T-helper 2 cell (primary cell): ENCODE measurements around the gene OR1E2.
"Not testable (repeated sequence)": the region's sequence is repeated elsewhere in the genome, so short reads cannot be mapped to it uniquely, and the experiment has no call there.

ENCODE experiments used
- DNase-seq, 5 experiments: peaks; one replicate each; pipeline versions ENCODE4 v3.0.0 to v3.0.0-alpha.2; 2012 to 2022

Gene OR1E2

GRCh38 chr17:3397801-3398200 is 35.8 kb downstream of the OR1E2 start:
- not testable (repeated sequence) for DNase-seq

DNA sequence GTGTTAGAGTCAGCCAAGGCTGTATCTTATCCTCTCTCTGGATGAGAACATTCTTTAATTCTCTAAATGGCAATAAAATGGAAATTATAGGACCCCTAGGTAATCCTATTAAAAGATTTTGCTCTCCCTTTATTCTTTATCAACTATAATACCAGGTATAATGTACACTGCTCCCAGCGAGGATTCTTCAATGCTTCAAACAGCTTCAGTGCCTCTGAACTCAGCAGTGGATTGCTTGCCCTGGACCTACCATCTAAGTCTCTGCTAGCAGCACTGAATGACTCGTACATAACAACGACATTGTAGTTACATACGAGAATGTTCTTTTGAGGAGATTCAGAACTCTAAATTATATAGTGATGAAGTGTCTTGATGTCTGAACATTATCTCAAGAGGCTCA is 43.9 kb downstream of the OR1E2 start:
- no peak for DNase-seq

DNA sequence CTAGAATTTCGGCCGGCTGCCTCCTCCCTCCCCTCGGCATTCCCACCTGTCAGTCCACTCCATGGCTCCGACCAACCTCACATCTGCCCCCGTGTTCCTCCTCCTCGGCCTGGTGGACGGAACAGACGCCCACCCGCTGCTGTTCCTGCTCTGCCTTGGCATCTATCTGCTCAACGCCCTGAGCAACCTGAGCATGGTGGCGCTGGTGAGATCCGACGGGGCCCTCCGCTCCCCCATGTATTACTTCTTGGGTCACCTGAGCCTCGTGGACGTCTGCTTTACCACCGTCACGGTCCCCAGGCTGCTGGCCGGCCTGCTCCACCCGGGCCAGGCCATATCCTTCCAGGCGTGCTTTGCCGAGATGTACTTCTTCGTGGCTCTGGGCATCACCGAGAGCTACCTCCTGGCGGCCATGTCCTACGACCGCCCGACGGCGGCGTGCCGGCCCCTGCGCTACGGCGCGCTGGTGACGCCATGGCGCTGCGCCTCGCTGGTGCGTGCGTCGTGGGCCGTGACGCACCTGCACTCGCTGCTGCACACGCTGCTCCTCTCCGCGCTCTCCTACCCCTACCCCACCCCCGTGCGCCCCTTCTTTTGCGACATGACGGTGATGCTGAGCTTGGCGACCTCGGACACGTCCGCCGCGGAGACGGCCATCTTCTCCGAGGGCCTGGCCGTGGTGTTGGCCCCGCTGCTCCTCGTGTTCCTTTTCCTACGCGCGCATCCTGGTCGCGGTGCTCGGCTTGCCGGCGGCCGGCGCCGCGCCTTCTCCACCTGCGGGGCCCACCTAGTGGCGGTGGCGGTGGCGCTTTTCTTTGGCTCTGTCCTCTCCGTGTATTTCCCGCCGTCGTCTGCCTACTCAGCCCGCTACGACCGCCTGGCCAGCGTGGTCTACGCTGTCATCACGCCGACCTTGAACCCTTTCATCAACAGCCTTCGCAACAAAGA is 47.5 kb downstream of the OR1E2 start, which contains the start of gene OR3A2:
Gene OR3A2 (minus strand): TSS at position 440 of the 948 bp plus-strand sequence.
- peak in 4 of 5 experiments; percentile 5 to 82 (median 18) for DNase-seq
